Glomerular visceral epithelial cell (primary cell): ENCODE data around the gene ADAMTS20.

Source experiments
- DNase-seq: peaks from one replicate; pipeline ENCODE4 v3.0.0-alpha.2; 2016; ENCODE audit errors: extremely low spot score

ADAMTS20 gene

GRCh38 chr12:43316520-43316919 is 235.5 kb downstream of the ADAMTS20 start:
- no peak for DNase-seq

- no peak for DNase-seq
Measured at GRCh38 chr12:43315961-43316360, 236.0 kb downstream of the ADAMTS20 start.

GRCh38 chr12:43312991-43313505 is 239.0 kb downstream of the ADAMTS20 start:
- DNase-seq: no peak

- DNase-seq: no peak
Measured at GRCh38 chr12:43310596-43310995, 241.4 kb downstream of the ADAMTS20 start.

GRCh38 chr12:43309959-43310358 is 242.0 kb downstream of the ADAMTS20 start:
- DNase-seq: no peak

- no peak for DNase-seq
Measured at GRCh38 chr12:43308776-43309175, 243.2 kb downstream of the ADAMTS20 start.

- no peak for DNase-seq
Measured at GRCh38 chr12:43307126-43307525, 244.9 kb downstream of the ADAMTS20 start.

GRCh38 chr12:43306066-43306465 is 245.9 kb downstream of the ADAMTS20 start:
- peak; percentile 70 for DNase-seq

GRCh38 chr12:43305065-43305464 is 246.9 kb downstream of the ADAMTS20 start:
- DNase-seq: no peak
